AG09309 (cell line): ENCODE results near the gene CCDC90B.

Experiments used
- DNase-seq: peaks from one replicate; pipeline ENCODE4 v3.0.0-alpha.2; 2010; ENCODE audit warnings: low read depth
- H3K4me3 ChIP-seq: 2 replicates; pipeline ENCODE4 v1.5.1; 2011; ENCODE audit warnings: mild to moderate bottlenecking, low read depth, low read length, moderate library complexity; ENCODE audit not compliant: control insufficient read depth
- CTCF ChIP-seq: IDR thresholded peaks from 2 replicates; pipeline ENCODE4 v1.5.1; 2011; ENCODE audit warnings: mild to moderate bottlenecking, low read depth, low read length, inconsistent platforms; ENCODE audit not compliant: insufficient read depth, control insufficient read depth; ENCODE audit errors: missing control alignments

Gene CCDC90B

GRCh38 chr11:83285151-83285770 is 906 bp downstream of the CCDC90B start:
- no peak for TF ChIP-seq CTCF
- peak overlapping the region; percentile 98 for H3K4me3 ChIP-seq
- no peak for DNase-seq

GRCh38 chr11:83284501-83285150 is 1.5 kb downstream of the CCDC90B start:
- peak overlapping the region; percentile 98 for H3K4me3 ChIP-seq
- no peak for DNase-seq
- TF ChIP-seq CTCF = no peak

GRCh38 chr11:83282084-83282716 is 4.0 kb downstream of the CCDC90B start:
- TF ChIP-seq CTCF = no peak
- no peak for DNase-seq
- H3K4me3 ChIP-seq = no peak overlapping the region

- no peak for DNase-seq
- no peak for TF ChIP-seq CTCF
- H3K4me3 ChIP-seq = no peak overlapping the region
These were observed 5.9 kb downstream of the CCDC90B start for GRCh38 chr11:83280256-83280655.

GRCh38 chr11:83278351-83278750 is 7.8 kb downstream of the CCDC90B start:
- no peak overlapping the region for H3K4me3 ChIP-seq
- no peak for TF ChIP-seq CTCF
- DNase-seq = no peak

- no peak overlapping the region for H3K4me3 ChIP-seq
- TF ChIP-seq CTCF = no peak
- no peak for DNase-seq
These were observed 10.1 kb downstream of the CCDC90B start for GRCh38 chr11:83275888-83276641.
